Fibroblast of lung (primary cell): ENCODE data around the gene GRID1. TPM values are rescaled to one million over a fixed set of nuclear protein-coding genes. Genes with fewer than 3 reads are reported as not detected.

Experiments
- DNase-seq, 2 donors: peaks; one replicate each; pipeline versions ENCODE4 v3.0.0 to v3.0.0-alpha.2; 2010; ENCODE audit warnings: low read depth in 2 of 2
- H2AFZ ChIP-seq: 2 replicates; pipeline ENCODE4 v1.5.1; 2012; ENCODE audit warnings: low read length, control low read depth, inconsistent platforms
- H3K27ac ChIP-seq: 2 replicates; pipeline ENCODE4 v1.5.1; 2011; ENCODE audit warnings: low read length, control low read depth; ENCODE audit not compliant: insufficient read depth
- H3K27me3 ChIP-seq: 2 replicates; pipeline ENCODE4 v1.5.1; 2011; ENCODE audit warnings: mild to moderate bottlenecking, low read length; ENCODE audit not compliant: control insufficient read depth, insufficient read depth
- H3K36me3 ChIP-seq: 2 replicates; pipeline ENCODE4 v1.5.1; 2011; ENCODE audit warnings: low read length; ENCODE audit not compliant: control insufficient read depth, insufficient read depth
- H3K4me1 ChIP-seq: 2 replicates; pipeline ENCODE4 v1.5.1; 2011; ENCODE audit warnings: low read length; ENCODE audit not compliant: control insufficient read depth, insufficient read depth; ENCODE audit errors: extremely low read depth
- H3K4me2 ChIP-seq: 2 replicates; pipeline ENCODE4 v1.5.1; 2011; ENCODE audit warnings: low read length, control low read depth; ENCODE audit not compliant: insufficient read depth; ENCODE audit errors: extremely low read depth
- H3K4me3 ChIP-seq, 4 experiments: fragments of 200-600 bp in 1 of 4; sonication (generic) in 1 of 4; replicated peaks in 1 of 4; 2 replicates each; pipeline ENCODE4 v1.5.1; 2011 to 2016; ENCODE audit warnings: low read length in 4 of 4, low read depth in 3 of 4, mild to moderate bottlenecking in 3 of 4, control low read depth in 2 of 4, inconsistent platforms in 1 of 4, mixed read lengths in 1 of 4; ENCODE audit not compliant: insufficient read depth in 1 of 4; ENCODE audit errors: control extremely low read depth in 1 of 4
- H3K79me2 ChIP-seq: 2 replicates; pipeline ENCODE4 v1.5.1; 2012; ENCODE audit warnings: mild to moderate bottlenecking, low read length, inconsistent platforms; ENCODE audit not compliant: control insufficient read depth, insufficient read depth
- H3K9ac ChIP-seq: 2 replicates; pipeline ENCODE4 v1.5.1; 2011; ENCODE audit warnings: mild to moderate bottlenecking, low read length, control low read depth; ENCODE audit not compliant: insufficient read depth
- H3K9me3 ChIP-seq: 2 replicates; pipeline ENCODE4 v1.5.1; 2012; ENCODE audit warnings: low read depth, low read length; ENCODE audit not compliant: control insufficient read depth, insufficient read depth
- H4K20me1 ChIP-seq: 2 replicates; pipeline ENCODE4 v1.5.1; 2011; ENCODE audit warnings: low read length; ENCODE audit not compliant: control insufficient read depth, insufficient read depth; ENCODE audit errors: extremely low read depth
- CTCF ChIP-seq, 2 donors: IDR thresholded peaks in 1 of 2; conservative IDR thresholded peaks in 1 of 2; 1 replicate in 1 of 2; 2 replicates in 1 of 2; pipeline ENCODE4 v1.5.1; 2011 to 2012; ENCODE audit warnings: low read length in 2 of 2, control low read depth in 1 of 2, inconsistent platforms in 1 of 2, low read depth in 1 of 2, mild to moderate bottlenecking in 1 of 2
- EZH2 ChIP-seq: IDR thresholded peaks from 2 replicates; pipeline ENCODE4 v1.5.1; 2012; ENCODE audit warnings: low read length, control low read depth, mild to moderate bottlenecking; ENCODE audit errors: missing control alignments
- polyA plus RNA-seq, 2 donors: library from polyadenylated mRNA; depleted of rRNA in 1 of 2; stranded (reverse) in 1 of 2; unstranded in 1 of 2; fragments of >200 nt; gene quantifications; 2 replicates each; pipeline ENCODE4 v1.2.1, GENCODE V29; 2011 to 2012; ENCODE audit warnings: missing spikeins in 1 of 2
- total RNA-seq: library from RNA; depleted of rRNA; stranded (reverse); fragments of >200 nt; gene quantifications from 2 replicates; pipeline ENCODE4 v1.2.1, GENCODE V29; 2014

Gene GRID1
- total and polyA plus RNA-seq, 2 donors (not counting 1 experiment from before 2014, with no cell fraction given) = 0.03 to 0.33 TPM

GRCh38 chr10:85648279-85648754 is 718.3 kb downstream of the GRID1 start:
- H3K4me1 ChIP-seq = no peaks in the 10 kb centered on the region

GRCh38 chr10:85647741-85648140 is 718.9 kb downstream of the GRID1 start:
- H3K4me1 ChIP-seq = no peaks in the 10 kb centered on the region

More at GRCh38 chr10:85648279-85648754, 718.3 kb downstream of the GRID1 start:
- no peaks in the 10 kb centered on the region for H4K20me1 ChIP-seq
- no peak overlapping the region for H3K4me3 ChIP-seq
- DNase-seq = peak in 1 of 2 donors; percentile 27
- no peaks in the 10 kb centered on the region for H3K36me3 ChIP-seq
- H3K27ac ChIP-seq = no peak overlapping the region
- H3K9me3 ChIP-seq = no peaks in the 10 kb centered on the region
- no peak overlapping the region for H2AFZ ChIP-seq
- TF ChIP-seq CTCF (conservative IDR thresholded peaks at IDR 0.05 in 1 of 2, IDR thresholded peaks at IDR 0.05 in 1 of 2; ENCODE audit: low read depth in 1 of 2, low read length in 2 of 2) (no peak), EZH2 (no peak)
- H3K9ac ChIP-seq = no peak overlapping the region
- H3K27me3 ChIP-seq = no peaks in the 10 kb centered on the region
- H3K79me2 ChIP-seq = no peaks in the 10 kb centered on the region
- no peak overlapping the region for H3K4me2 ChIP-seq

More at GRCh38 chr10:85647741-85648140, 718.9 kb downstream of the GRID1 start:
- DNase-seq = no peak
- Histone ChIP-seq H3K9ac (no peak overlapping the region), H3K27ac (no peak overlapping the region), H3K4me2 (no peak overlapping the region), H4K20me1 (no peaks in the 10 kb centered on the region), H2AFZ (no peak overlapping the region), H3K79me2 (no peaks in the 10 kb centered on the region), H3K36me3 (no peaks in the 10 kb centered on the region), H3K4me3 (no peak overlapping the region), H3K9me3 (no peaks in the 10 kb centered on the region), H3K27me3 (no peaks in the 10 kb centered on the region)
- TF ChIP-seq EZH2 (no peak), CTCF (conservative IDR thresholded peaks at IDR 0.05 in 1 of 2, IDR thresholded peaks at IDR 0.05 in 1 of 2; ENCODE audit: low read depth in 1 of 2, low read length in 2 of 2) (no peak)
